ENCODE results near the gene FIGLA. TPM values are rescaled to one million over a fixed set of nuclear protein-coding genes. Genes with fewer than 3 reads are reported as not detected.

FIGLA gene
- total and polyA plus RNA-seq, 10 donors: 0.14 to 0.39 TPM; not detected in 8

GRCh38 chr2:70779911-70780545 is 10.4 kb downstream of the FIGLA start:
- TF ChIP-seq POLR2A (IDR thresholded peaks at IDR 0.05) (no peak), POLR2AphosphoS5 (IDR thresholded peaks at IDR 0.05) (no peak)
- TF ChIP-seq, protein P1, sequence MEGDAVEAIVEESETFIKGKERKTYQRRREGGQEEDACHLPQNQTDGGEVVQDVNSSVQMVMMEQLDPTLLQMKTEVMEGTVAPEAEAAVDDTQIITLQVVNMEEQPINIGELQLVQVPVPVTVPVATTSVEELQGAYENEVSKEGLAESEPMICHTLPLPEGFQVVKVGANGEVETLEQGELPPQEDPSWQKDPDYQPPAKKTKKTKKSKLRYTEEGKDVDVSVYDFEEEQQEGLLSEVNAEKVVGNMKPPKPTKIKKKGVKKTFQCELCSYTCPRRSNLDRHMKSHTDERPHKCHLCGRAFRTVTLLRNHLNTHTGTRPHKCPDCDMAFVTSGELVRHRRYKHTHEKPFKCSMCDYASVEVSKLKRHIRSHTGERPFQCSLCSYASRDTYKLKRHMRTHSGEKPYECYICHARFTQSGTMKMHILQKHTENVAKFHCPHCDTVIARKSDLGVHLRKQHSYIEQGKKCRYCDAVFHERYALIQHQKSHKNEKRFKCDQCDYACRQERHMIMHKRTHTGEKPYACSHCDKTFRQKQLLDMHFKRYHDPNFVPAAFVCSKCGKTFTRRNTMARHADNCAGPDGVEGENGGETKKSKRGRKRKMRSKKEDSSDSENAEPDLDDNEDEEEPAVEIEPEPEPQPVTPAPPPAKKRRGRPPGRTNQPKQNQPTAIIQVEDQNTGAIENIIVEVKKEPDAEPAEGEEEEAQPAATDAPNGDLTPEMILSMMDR (IDR thresholded peaks at IDR 0.05 in 8 of 11, conservative IDR thresholded peaks at IDR 0.05 in 3 of 11): no peak
- 71 to 85% (median 83%) methylated on average over 8 of the region's 8 CpGs for WGBS, 5 donors
- intact Hi-C loops (cut with DNase I; ENCODE audit: low total_unique reads): no loop called here

GRCh38 chr2:70779491-70779890 is 11.0 kb downstream of the FIGLA start:
- Histone ChIP-seq H3K9me3 (no peaks in the 10 kb centered on the region), H3K36me3 (no peaks in the 10 kb centered on the region), H3K27ac (no peak overlapping the region), H3K27me3 (replicated peaks in 1 of 7) (peaks cover 0 to 43% (median 3%) of the 10 kb centered on the region in 7 donors), H3K4me3 (no peak overlapping the region), H3K4me1 (no peaks in the 10 kb centered on the region)
- intact Hi-C loops (cut with DNase I; ENCODE audit: low total_unique reads): no loop called here
- 62 to 78% (median 71%) methylated on average over 3 of the region's 3 CpGs for WGBS, 5 donors
- TF ChIP-seq POLR2AphosphoS5 (IDR thresholded peaks at IDR 0.05) (no peak), POLR2A (IDR thresholded peaks at IDR 0.05) (no peak)
- TF ChIP-seq, protein P1 (IDR thresholded peaks at IDR 0.05 in 8 of 11, conservative IDR thresholded peaks at IDR 0.05 in 3 of 11): no peak
- DNase-seq: no peak

More at GRCh38 chr2:70779911-70780545, 10.4 kb downstream of the FIGLA start:
- Histone ChIP-seq H3K27ac (no peak overlapping the region), H3K4me1 (no peaks in the 10 kb centered on the region), H3K9me3 (no peaks in the 10 kb centered on the region), H3K27me3 (replicated peaks in 1 of 7) (peaks cover 0 to 38% (median 3%) of the 10 kb centered on the region in 7 donors), H3K36me3 (no peaks in the 10 kb centered on the region), H3K4me3 (no peak overlapping the region)
- no peak for DNase-seq

GRCh38 chr2:70778676-70779075 is 11.8 kb downstream of the FIGLA start:
- no peak overlapping the region for H3K4me3 ChIP-seq
- H3K36me3 ChIP-seq: no peaks in the 10 kb centered on the region
- H3K27me3 ChIP-seq (replicated peaks in 1 of 7): peaks cover 0 to 43% (median 3%) of the 10 kb centered on the region in 7 donors
- WGBS, 5 donors: 69 to 82% (median 72%) methylated on average over 1 of the region's 1 CpG
- H3K4me1 ChIP-seq: no peaks in the 10 kb centered on the region
- no peak for TF ChIP-seq POLR2A (IDR thresholded peaks at IDR 0.05)
- TF ChIP-seq POLR2AphosphoS5 (IDR thresholded peaks at IDR 0.05): no peak
- TF ChIP-seq, protein P1 (IDR thresholded peaks at IDR 0.05 in 8 of 11, conservative IDR thresholded peaks at IDR 0.05 in 3 of 11): no peak
- no peak overlapping the region for H3K27ac ChIP-seq
- no peak for DNase-seq
- intact Hi-C loops (cut with DNase I; ENCODE audit: low total_unique reads): no loop called here
- peaks cover 0 to 6% (median 0%) of the 10 kb centered on the region in 8 donors for H3K9me3 ChIP-seq

GRCh38 chr2:70777450-70777849 is 13.0 kb downstream of the FIGLA start:
- TF ChIP-seq, protein P1 (IDR thresholded peaks at IDR 0.05 in 8 of 11, conservative IDR thresholded peaks at IDR 0.05 in 3 of 11): no peak
- TF ChIP-seq POLR2A (IDR thresholded peaks at IDR 0.05) (no peak), POLR2AphosphoS5 (IDR thresholded peaks at IDR 0.05) (no peak)
- Histone ChIP-seq H3K4me3 (no peak overlapping the region), H3K27me3 (replicated peaks in 1 of 7) (peaks cover 0 to 54% (median 6%) of the 10 kb centered on the region in 7 donors), H3K9me3 (peaks cover 0 to 11% (median 0%) of the 10 kb centered on the region in 8 donors), H3K27ac (no peak overlapping the region), H3K4me1 (no peaks in the 10 kb centered on the region), H3K36me3 (no peaks in the 10 kb centered on the region)
- 41 to 58% (median 42%) methylated on average over 2 of the region's 2 CpGs for WGBS, 5 donors
- intact Hi-C loops (cut with DNase I; ENCODE audit: low total_unique reads): no loop called here
- DNase-seq: no peak
